ENCODE data around the gene PICK1. TPM values are rescaled to one million over a fixed set of nuclear protein-coding genes. Genes with fewer than 3 reads are reported as not detected.
"Not testable (repeated sequence)": the region's sequence is repeated elsewhere in the genome, so short reads cannot be mapped to it uniquely, and the experiment has no call there.

Gene PICK1
- total RNA-seq, 2 donors from 2014 or later = 27.6 to 47.2 TPM

DNA sequence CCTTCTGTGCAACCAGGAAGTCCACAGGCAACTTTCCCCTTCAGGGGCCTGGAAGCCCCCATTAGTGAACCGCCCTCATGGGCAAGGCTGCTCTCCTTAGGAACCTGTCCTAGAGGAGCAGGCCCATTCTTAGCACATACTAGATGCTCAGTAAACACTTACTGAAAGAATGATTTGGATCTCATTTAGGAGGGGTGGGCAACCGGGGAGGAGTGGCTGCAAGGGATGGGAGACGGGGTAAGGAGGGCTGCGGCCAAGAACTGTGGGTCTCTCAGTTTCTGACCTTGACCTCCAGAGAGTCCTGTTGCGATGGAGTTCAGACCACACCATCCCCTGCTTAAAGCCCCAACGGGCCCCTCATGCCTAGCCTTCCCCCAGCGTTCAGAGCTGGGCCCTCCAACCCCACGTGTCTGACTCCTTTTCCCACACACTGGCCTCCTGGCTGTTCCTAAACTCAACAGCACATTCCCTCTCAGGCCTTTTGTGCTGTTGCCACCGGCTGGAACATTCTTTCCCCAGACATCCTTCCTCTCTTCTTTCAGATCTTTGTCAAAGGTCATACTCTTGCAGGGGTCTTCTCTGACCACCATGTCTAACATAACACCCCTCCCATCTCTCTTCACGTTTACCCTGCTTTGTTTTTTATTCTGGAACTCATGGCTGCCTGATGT is 20.7 kb upstream of the PICK1 start:
- no peak overlapping the region for H3K27ac ChIP-seq
- H3K9me3 ChIP-seq = no peaks in the 10 kb centered on the region
- H3K27me3 ChIP-seq = no peaks in the 10 kb centered on the region
- TF ChIP-seq, protein P1, sequence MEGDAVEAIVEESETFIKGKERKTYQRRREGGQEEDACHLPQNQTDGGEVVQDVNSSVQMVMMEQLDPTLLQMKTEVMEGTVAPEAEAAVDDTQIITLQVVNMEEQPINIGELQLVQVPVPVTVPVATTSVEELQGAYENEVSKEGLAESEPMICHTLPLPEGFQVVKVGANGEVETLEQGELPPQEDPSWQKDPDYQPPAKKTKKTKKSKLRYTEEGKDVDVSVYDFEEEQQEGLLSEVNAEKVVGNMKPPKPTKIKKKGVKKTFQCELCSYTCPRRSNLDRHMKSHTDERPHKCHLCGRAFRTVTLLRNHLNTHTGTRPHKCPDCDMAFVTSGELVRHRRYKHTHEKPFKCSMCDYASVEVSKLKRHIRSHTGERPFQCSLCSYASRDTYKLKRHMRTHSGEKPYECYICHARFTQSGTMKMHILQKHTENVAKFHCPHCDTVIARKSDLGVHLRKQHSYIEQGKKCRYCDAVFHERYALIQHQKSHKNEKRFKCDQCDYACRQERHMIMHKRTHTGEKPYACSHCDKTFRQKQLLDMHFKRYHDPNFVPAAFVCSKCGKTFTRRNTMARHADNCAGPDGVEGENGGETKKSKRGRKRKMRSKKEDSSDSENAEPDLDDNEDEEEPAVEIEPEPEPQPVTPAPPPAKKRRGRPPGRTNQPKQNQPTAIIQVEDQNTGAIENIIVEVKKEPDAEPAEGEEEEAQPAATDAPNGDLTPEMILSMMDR (IDR thresholded peaks at IDR 0.05) = no peak
- no peak overlapping the region for H3K9ac ChIP-seq (ENCODE audit: low read depth in 2 of 2, low read length in 2 of 2)
- no peak for DNase-seq
- no peak overlapping the region for H3K4me3 ChIP-seq
- H3K36me3 ChIP-seq = no peaks in the 10 kb centered on the region
- H3K4me1 ChIP-seq = no peaks in the 10 kb centered on the region
- intact Hi-C loops (cut with DNase I) = no loop called here

DNA sequence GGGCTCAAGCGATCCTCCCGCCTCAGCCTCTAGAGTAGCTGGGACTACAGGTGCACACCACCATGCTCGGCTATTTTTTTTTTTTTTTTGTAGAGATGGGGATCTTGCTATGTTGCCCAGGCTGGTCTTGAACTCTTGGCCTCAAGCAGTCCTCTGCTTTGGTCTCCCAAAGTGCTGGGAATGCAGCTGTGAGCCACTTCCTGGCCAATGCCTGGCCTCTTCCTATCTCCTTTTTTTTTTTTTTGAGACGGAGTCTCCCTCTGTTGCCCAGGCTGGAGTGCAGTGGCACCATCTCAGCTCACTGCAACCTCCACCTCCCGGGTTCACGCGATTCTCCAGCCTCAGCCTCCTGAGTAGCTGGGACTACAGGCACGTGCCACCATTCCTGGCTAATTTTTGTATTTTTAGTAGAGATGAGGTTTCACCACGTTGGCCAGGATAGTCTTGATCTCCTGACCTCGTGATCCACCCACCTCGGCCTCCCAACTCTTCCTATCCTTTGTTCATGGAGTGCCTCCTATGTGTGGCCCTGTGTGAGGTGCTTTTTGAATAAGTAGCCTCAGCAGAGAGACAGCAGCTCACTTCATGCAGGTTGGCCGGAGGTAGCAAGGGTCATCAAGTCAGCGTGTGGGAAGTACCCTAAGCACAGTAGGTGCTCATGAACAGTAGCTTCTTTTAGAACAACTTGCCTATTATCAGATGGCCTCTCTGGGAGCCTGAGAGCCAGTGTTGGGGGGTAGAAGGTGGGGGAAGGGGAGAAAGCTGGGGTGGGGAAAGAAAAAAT is 19.6 kb upstream of the PICK1 start:
- H3K9ac ChIP-seq (ENCODE audit: low read depth in 2 of 2, low read length in 2 of 2); H3K36me3 ChIP-seq; H3K27me3 ChIP-seq; DNase-seq; H3K4me1 ChIP-seq; H3K4me3 ChIP-seq; H3K27ac ChIP-seq; H3K9me3 ChIP-seq; intact Hi-C loops (cut with DNase I): not testable (repeated sequence)

- no peaks in the 10 kb centered on the region for H3K27me3 ChIP-seq
- H3K36me3 ChIP-seq = no peaks in the 10 kb centered on the region
- H3K9ac ChIP-seq (ENCODE audit: low read depth in 2 of 2, low read length in 2 of 2) = no peak overlapping the region
- H3K4me1 ChIP-seq = no peaks in the 10 kb centered on the region
- TF ChIP-seq, protein P1 (IDR thresholded peaks at IDR 0.05) = no peak
- H3K9me3 ChIP-seq = no peaks in the 10 kb centered on the region
- no peak overlapping the region for H3K4me3 ChIP-seq
- intact Hi-C loops (cut with DNase I) = no loop called here
- no peak overlapping the region for H3K27ac ChIP-seq
- DNase-seq = no peak
These were observed 18.8 kb upstream of the PICK1 start for GRCh38 chr22:38038426-38038825.

DNA sequence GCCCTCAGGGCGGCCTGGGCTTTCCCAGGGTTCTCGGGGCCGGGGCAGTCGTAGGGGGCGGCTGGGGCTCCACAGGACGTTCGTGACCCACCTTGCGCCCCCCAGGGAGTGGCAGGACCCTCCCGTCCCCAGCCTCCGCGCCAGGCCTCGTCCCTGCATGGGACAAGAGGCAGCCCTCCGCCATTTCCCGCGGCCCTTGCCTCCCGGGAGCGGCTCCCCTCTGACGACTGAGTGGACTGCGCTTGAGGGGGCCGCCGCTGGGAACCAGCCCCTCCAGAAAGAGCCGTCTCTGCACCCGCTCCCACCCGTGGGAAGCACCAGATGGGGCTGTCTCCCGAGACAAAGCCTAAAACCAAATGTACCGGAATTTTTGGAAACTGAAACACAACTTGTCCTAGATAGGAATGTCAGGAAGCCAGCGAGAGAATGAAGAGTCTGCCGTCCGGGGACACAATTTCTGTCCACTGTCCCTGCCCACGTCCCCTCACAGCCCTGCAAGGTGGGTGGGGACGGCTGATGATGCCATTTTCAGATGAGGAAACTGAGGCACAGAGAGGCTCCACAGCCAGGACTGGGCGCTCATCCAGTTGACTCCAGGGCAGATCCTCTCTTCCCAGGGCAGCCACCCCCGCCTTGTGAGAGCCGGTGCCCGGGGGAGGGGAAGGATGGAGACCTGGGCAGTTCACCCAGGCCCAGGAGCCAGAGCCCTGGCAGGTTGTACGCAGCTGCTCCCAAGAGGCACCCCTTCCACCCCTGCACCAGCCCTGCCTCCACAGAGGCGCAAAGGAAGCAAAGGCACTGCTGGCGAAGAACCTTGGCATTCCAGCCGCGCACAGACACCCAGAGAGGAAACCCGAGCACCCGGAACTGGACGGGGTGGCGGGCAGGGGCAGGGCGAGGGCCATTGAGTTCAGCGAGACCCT is 18.1 kb upstream of the PICK1 start:
- TF ChIP-seq, protein P1 (IDR thresholded peaks at IDR 0.05) = no peak
- intact Hi-C loops (cut with DNase I) = no loop called here
- no peaks in the 10 kb centered on the region for H3K27me3 ChIP-seq
- no peaks in the 10 kb centered on the region for H3K4me1 ChIP-seq
- H3K4me3 ChIP-seq = no peak overlapping the region
- H3K27ac ChIP-seq = no peak overlapping the region
- no peaks in the 10 kb centered on the region for H3K9me3 ChIP-seq
- H3K9ac ChIP-seq (ENCODE audit: low read depth in 2 of 2, low read length in 2 of 2) = no peak overlapping the region
- DNase-seq = no peak
- H3K36me3 ChIP-seq = no peaks in the 10 kb centered on the region

DNA sequence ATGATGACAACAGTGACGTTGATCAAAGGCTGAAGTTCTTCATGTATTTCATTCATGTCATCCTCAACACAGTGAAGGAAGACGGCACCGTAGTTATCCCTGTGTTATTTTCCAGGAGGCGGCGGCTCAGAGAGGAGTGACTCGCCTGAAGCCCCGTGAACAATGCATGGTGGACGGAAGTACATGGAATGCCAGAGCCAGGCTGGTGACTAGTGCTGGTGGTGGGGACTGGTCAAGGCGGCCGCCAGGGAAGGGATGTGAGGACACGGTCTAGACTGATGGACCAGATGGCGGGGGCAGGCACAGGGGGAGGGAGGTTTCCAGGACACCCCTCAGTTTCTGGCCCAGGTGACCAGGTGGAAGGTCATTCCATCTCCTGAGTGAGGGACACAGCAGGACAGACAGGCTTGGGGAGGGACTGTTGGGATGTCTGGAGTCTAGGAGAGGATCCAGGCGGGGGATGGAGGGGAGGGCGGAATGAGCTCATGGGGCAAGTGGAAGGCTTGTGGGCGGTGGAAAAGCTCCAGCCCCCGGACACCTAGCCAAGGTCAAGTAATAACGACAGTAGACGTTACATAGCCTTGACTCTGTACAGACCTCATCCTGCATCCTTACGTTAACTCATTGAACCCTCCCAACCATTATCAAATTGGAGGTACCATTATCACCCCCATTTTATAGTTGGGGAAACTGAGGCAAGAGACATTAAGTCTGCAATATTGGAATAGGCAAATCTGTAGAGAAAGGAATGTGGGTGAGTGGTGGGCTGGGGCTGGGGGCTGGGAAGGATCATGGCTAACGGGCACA is 16.0 kb upstream of the PICK1 start:
- Histone ChIP-seq H3K4me1 (no peaks in the 10 kb centered on the region), H3K9ac (ENCODE audit: low read depth in 2 of 2, low read length in 2 of 2) (no peak overlapping the region), H3K4me3 (no peak overlapping the region), H3K9me3 (no peaks in the 10 kb centered on the region), H3K36me3 (no peaks in the 10 kb centered on the region), H3K27me3 (no peaks in the 10 kb centered on the region), H3K27ac (no peak overlapping the region)
- TF ChIP-seq, protein P1 (IDR thresholded peaks at IDR 0.05) = no peak
- intact Hi-C loops (cut with DNase I) = no loop called here
- DNase-seq = no peak

All from colonic mucosa (tissue), 4 donors.